Transverse colon (tissue), 4 donors: ENCODE data around the gene MDFI.

Source experiments
- CTCF ChIP-seq, 5 experiments: fragments of 200-600 bp in 3 of 5; fragments of 450-650 bp in 2 of 5; sonication (generic) in 3 of 5; IDR thresholded peaks; 1 replicate in 2 of 5; 2 replicates in 3 of 5; pipeline ENCODE4 v1.5.1; 2016 to 2017; ENCODE audit warnings: antibody characterized with exemption in 5 of 5, inconsistent platforms in 3 of 5, mild to moderate bottlenecking in 2 of 5, moderate library complexity in 1 of 5
- POLR2A ChIP-seq: fragments of 450-650 bp; IDR thresholded peaks from one replicate; pipeline ENCODE4 v1.6.1; 2016; ENCODE audit warnings: antibody characterized with exemption, mild to moderate bottlenecking, moderate library complexity
- POLR2AphosphoS5 ChIP-seq, 3 donors: sonication (generic); formaldehyde crosslinking; IDR thresholded peaks; one replicate each; pipeline ENCODE4 v1.6.1; 2016; ENCODE audit warnings: antibody characterized with exemption in 3 of 3

GRCh38 chr6:41597246-41598000 lies 40.8 kb upstream of the MDFI start:
- TF ChIP-seq CTCF (IDR thresholded peaks at IDR 0.05) (no peak), POLR2A (no peak), POLR2AphosphoS5 (IDR thresholded peaks at IDR 0.05) (no peak)
